IPS-NIHi11 (cell line): ENCODE results near the gene CYB561A3.

Experiments
- DNase-seq: peaks from one replicate; pipeline ENCODE4 v3.0.0; 2012; ENCODE audit warnings: mixed read lengths, low spot score

CYB561A3 gene

DNA sequence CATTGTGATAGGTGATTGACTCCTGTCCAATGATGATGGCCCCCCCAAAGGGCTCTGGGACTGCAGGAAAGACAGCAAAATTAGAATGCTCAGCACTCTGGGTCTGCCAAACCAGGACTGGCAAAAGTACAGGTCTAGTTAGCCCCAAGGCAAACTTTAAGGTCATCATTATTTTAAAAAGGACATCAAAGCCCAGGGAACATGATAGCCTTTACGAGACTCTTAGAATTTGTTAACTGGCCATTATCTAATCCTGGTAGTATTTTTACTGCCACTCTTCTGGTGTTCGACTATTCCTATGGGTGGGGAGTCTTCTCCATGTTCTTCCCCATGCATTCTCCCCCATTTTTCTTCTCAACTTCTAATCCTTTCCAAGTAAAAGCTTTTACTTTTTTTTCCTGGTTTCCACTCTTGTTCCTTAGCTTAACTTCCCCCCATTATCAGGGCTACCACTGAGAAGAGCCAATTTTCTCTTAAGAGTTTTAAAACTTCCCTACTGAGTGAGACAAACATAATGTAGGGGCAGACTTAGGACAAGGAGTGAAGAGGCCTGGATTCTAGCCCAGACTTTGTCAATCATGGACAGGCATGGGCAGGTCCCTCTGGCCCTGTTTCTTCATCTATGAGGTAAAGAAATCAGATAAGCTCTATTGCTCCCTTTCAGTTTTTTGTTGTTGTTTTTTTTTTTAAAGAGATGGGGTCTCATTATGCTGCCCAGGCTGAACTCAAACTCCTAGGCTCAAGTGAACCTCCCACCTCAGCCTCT, 35.9 kb downstream of the CYB561A3 start:
- DNase-seq, result no peak

DNA sequence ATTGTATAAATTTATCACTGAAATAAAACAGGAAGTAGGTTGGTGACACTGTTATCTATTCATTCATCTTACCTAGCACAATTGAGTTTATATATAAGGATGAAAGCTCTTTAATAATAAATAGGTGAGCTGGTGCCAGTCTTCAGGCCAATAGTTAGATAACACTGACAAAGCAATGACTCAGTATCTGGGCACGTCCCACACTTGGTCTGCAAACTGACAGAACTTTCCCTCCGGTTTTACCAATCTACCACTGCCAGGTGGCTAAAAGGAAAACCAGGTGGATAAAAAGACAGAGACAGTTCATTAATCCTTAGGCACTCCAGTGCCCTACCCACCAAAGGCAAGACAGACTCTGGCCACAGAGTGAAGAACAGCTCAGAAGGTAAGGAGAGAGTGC, 46.4 kb downstream of the CYB561A3 start:
- DNase-seq, result no peak

DNA sequence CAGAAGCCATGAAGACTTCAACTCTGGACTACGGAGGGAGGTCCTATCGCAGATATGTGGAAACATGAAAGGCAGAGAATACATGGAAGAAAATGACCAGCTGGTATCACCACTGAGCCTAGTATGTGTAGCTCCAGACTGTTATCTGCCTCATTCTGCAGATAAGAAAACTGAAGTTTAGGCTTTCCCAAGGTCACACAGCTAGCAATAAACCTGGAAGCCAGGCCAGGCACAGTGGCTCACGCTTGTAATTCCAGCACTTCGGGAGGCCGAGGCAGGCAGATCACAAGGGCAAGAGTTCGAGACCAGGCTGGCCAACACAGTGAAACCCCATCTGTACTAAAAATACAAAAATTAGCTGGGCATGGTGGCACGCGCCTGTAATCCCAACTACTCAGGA, 50.9 kb downstream of the CYB561A3 start:
- DNase-seq, result no peak

DNA sequence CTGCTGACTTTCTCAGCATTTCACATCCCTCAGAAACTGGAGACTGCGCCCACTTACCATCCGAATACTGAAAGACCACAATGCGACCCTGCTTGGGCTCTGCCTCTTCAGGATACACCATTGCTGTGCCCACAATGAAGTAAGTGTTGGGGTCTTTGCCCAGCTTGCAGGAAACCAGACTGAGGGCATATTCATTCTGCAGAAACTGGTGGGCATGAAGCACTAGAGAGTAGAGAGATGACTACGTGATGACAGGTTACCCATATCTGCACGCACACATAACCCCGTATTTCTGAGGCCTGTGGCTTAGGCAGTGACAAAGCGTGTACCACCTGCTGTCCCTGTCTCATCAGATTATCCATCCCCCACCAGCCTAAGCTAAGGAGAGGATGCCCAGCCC, 51.9 kb downstream of the CYB561A3 start:
- DNase-seq, result no peak

DNA sequence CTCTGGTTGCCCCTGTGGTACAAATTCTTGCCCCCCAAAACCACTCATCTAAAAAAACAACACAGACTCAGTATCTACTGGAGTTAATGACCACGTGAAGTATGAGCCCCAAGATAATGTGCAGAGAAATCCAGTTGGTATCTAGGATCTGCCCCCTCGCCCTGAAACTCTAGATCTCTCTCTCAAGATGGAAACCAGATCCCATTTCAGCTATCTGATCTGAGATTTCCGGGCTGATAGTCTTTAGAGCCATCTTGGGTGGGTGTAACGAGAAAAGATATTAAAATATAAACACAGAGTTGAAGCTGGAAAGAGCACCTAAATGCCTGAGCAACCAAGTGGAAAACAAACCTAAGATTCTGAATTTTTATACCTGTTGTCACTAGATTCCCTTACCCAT, 52.5 kb downstream of the CYB561A3 start:
- DNase-seq, result no peak

DNA sequence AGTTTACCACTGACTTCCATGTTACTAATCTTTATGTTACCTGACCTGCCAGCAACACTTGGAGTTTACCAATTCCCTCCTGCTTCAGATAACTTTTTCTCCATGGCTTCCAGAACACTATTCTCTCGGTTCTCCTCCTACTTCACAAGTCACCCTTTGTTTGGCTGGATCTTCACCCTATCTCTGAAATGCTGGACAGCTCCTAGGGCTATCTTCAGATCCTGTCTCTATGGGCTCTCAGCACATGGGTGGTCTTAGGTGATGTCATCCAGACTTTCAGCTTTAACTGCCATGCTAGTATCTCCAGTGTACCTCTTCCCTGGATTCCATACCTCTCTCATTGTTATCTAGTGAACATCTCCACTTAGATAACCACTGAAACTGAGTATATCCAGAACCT, 54.3 kb downstream of the CYB561A3 start:
- no peak for DNase-seq

DNA sequence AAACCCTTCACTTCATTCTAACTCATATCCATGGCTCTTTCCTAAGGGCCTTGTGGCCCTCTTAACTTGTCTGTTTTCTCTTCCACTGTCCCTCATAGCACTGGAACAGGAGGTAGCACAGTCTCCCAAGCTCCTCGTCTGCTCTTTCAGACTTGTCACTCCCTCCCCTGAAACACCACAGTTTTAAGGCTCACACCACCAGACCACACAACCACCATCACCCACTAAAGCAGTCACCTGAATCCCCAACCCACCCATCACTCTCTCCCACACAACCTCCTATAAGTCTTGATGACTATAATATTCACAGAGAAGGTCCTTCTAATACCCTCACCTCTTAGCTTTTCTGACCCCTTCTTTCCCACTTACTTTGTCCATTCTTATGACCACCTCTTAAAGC, 55.5 kb downstream of the CYB561A3 start:
- DNase-seq, result no peak

DNA sequence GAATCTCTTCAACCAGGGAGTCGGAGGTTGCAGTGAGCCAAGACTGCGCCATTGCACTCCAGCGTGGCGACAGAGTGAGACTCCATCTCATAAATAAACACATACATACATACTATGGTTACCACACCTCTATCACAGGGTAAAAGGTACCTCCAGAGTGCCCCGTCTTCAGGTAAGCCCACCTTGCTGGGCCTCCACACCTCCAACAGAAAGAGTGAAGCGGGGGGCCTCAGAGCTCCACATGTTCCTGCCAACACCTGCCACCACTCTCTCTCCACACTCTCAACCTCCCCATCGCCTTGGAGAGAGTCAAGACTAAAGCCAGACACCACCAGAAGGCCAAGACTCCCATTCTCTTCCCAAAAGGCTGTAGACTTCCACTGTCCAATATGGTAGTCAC, 56.3 kb downstream of the CYB561A3 start:
- no peak for DNase-seq

DNA sequence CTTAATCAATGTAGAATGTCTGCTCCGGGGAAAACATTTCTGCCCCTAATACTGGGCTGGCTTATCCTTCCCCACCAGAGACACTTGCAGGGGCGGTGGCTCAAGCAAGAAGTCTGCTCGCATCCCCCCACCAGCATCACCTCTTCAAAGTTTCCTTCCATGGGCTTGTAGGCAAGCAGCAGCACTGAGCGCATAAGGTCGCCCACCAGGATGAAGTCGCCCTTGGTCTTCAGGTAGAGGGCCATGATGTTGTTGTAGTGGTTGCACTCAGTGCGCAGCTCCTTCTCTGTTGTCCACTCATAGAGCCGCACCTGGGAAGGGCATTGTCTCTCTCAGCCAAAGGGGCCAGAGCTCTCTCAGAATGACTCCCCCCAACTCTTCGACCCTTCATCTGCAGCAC, 58.0 kb downstream of the CYB561A3 start:
- no peak for DNase-seq

DNA sequence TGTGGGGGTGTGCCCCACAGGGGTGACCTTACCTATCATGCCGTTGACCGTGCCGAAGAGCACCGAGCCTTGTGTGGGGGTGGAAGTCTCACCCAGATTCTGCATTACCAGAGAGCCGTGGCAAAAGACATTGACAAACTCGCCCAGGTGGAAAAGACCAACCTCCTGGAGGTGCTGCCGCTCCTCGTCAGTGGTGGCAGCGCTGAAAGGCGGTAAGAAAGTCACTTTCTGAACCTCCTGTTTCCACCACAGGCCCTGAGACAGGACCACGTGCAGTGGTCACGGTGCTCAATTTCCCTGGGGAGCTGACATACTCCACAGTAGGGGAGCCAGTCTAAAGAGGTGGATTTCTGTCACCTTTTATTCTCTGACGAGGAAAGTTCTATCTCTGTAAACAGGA, 59.1 kb downstream of the CYB561A3 start:
- no peak for DNase-seq
